Measurements from ENCODE around the gene GALNT17.
"Not testable (repeated sequence)": the region's sequence is repeated elsewhere in the genome, so short reads cannot be mapped to it uniquely, and the experiment has no call there.

GALNT17 gene

DNA sequence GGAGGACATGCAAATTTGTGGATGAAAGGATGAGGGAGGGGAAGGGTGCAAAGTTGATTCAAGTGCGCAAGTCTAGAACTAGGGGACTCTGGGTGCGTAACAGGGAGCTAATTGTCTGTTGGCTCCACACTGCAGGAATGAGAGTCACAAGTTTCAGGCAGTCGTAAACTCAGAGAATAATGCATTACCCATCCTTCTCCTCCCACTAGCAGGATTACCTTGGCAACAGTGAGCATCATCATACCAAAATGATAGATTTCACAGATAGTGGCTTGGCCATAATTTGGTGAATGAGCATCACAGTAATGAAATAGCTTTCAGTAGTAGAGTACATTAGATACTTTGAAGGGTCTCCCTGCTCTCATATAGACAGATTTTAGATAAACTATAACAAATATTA is 565.5 kb downstream of the GALNT17 start:
- DNase-seq, result no peak

DNA sequence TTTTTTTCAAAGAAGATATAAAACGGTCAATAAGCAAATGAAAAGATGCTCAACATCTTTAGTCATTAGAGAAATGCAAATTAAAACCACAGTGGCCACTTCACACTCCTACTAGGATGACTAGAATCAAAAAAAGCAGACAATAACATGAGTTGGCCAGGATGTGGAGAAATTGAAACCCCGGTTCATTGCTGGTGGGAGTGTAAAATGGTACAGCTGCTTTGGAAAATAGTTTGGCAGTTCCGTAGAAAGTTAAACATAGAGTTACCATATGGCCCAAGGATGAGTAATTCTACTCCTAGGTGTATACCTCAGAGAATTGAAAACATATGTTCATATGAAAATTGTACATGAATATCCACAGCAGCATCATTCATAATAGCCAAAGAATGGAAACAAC is 573.3 kb downstream of the GALNT17 start:
- peak; percentile 56 for DNase-seq

DNA sequence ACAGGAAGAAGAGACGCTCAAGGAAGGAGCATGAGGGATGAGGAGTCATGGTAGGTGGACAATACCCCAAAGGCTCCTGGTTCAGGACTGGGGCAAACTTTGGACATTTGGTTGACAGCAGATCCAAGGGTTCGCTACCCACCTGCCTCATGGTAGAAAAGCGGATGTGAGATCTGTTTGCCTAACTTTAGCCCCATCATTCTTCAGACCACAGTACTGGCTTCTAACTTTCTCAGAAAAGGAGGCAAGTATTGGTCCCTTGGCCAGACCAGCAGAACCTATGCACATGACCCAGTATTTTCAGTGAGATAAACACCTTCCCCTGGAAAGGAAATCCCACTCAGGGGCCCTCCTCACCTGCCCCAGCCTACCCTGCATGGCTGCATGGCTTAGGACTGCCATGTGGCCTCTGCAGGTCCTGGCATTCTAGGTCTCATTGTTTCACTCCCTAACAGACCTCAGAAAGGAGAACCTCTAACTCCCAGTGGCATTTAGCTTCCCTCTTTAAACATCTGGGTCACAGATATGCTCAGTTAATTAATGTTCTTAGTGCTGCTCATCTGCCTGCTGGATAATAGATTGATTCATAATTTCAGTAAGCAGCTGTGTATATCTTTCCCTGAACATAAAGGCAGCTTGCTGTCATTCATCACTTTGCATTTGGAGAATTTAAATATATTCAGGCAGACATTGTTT is 574.1 kb downstream of the GALNT17 start:
- no peak for DNase-seq

DNA sequence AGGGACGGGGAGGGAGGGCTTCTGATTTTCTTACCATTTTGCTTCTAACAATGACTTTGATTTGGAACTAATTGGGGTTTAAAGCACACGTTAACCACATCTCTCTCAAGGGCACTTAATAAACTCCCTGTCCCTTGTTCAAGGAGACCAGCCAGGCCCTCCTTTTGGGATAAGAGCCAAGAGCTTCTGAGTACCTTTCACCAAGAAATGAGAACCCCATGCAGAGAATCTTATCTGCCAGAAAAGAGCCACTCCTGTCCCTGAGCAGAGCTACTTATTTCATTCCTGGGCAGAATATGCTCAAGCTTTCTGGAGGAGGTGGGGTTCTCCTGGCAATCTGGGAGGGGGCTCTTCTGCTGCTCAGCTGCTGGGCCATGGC is 574.6 kb downstream of the GALNT17 start:
- no peak for DNase-seq

DNA sequence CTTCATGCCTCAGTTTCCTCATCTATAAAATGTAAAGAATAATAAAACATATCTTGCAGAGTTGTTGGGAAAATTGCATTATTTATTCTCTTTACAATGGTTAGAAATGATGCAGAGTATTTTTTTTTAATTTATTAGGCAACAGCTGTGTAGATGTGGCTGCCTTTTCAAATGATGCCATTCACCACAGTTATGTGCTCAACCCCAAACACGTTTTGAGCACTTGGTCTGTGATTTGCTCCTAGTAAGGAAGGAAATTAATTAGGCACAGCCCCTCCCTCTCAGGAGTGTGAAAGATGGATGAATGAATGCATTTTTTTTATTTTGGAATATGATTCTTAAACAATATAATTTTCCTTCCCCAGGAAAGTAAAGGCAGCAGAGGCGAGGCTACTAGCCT is 575.1 kb downstream of the GALNT17 start:
- DNase-seq, result no peak

DNA sequence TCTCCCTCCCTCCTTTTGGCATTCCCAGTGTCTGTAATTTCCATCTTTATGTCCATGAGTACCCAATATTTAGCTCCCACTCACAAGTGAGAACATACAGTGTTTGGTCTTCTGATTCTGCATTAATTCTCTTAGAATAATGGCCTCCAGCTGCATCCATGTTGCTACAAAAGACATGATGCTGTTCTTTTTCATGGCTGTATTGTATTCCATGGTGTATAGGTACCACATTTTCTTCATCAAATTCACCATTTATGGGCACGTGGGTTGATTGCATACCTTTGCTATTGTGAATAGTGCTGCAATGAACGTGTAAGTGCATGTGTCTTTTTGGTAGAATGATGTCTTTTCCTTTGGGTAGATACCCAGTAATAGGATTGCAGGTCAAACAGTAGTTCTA is 576.8 kb downstream of the GALNT17 start:
- no peak for DNase-seq

DNA sequence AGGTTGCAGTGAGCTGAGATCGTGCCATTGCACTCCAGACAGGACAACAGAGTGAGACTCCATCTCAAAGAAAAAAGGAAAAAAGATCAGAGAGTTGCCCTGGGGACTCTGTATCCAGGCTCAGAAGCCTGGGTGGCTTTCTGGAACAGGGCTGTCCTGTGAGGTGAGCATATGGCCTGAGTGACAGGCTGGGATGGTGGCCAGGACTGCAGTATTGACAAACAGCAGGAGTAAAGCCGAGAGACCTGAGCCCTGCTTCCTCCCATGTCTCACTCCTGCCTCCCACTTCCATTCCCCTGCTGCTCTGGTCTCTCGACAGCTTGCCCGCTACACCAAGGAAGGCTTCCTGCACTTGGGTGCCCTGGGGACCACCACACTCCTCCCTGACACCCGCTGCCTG is 578.5 kb downstream of the GALNT17 start:
- DNase-seq, result no peak

DNA sequence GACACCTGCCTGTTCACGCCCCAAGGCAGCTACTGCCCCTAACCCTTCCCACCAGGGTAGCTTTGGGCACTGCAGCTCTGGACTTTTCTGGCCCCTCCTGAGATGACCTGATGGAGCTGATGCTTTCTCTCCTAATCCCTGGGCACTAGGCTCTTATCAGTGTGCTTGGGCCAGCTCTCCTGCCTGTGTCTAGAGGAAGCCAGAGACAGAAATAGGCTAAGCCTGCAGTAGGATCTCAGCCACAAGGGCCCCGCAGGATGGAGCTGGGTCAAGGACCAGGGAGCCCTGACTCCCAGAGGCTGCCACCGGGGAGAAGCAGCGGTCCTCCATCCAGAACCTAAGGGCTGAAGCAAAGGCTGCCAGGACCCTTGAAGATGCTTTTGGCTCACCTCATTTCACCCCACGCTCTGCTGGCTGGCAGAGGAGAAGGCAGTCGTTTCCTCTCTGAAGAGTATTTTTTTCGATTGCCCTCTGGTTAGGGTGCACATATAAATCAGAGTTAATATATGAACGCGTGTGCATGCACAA is 580.8 kb downstream of the GALNT17 start:
- no peak for DNase-seq

DNA sequence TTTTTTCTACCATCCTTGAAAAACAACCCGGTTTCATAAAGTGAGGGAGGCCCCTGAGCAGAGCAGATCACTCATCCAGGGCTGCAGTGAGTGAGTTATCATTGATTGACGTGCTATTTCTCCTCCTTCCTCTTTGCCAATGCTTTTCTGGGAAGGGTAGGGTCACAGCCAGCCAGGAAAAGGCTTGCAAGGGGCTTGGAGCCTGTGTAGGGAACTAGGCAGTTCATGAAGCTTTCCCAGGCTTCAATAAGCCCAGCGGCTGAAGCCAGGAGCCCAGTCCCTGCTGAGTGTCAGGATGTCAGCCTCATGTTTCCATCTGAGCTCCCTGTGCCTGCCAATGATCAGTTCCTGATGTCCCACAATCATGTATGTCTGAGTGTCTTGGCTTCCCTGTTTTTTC is 584.7 kb downstream of the GALNT17 start:
- no peak for DNase-seq

DNA sequence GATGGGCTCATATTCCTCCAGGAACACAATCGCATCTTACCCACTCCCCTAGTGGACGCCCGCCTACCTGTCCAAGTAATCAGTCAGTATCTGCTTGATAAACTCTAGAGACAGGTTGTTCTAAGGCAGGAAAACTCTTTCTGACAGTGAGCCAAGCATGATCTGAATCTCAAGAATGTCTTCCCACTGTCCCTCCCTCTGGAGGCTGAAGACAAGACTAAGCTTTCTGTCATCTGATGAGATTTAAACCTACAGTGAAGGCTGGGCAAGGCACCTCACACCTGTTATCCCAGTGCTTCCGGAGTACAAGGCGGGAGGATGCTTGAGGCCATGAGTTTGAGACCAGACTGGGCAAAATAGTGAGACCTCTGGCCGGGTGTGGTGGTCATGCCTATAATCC is 586.6 kb downstream of the GALNT17 start:
- peak; percentile 17 for DNase-seq

DNA sequence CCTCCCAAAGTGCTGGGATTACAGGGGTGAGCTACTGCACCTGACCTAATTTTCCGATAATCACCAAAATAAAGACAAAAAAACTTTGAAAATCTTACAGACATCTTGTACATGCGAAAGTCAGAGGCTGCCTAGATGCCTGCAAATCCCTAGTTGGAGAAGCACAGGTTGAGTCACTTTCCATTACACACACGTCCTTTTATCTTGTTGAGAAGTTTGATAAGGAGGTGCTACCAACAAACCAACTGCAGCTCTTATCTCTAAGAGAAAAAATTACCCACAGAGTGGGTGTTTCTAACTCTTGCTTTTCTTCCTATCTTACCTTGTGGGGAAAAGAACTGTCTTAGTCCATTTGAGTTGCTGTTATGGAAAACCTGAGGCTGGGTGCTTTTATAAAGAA is 589.8 kb downstream of the GALNT17 start:
- DNase-seq, result no peak

DNA sequence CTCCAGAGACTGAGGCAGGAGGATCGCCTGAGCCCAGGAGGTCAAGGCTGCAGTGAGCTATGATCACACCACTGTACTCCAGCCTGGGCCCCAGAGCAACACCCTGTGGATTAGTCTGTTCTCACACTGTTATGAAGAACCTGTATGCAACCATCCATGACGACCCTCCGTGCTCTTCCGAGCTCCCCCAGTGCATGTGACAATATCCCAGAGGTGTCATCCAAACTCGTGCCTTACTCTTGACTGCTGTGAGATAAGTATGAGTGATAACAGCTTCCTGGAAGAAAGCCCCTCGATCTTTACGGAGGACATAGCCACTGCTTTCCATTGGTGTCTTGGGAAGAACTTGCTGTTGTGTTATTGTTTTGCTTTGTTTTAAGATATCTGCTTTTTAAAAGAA is 591.9 kb downstream of the GALNT17 start:
- no peak for DNase-seq

DNA sequence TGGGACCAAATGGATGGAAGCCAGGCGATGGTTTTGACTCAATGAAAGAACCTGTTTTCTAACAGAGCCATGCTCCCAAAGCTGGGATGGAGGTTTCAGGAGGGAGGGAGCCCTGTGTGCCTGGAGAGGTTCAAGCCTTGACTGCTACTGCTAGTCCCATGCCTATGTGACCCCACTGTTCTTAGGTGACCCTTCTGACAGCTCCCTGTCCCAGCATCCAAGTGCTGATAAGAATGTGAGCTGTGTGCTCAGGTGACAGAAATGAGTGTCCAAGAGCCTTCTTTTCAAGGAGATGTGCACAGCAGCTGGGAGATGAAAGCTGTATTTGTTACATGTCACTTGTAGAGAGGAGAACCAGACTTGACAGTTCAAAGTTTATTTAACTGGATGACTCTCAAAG is 595.4 kb downstream of the GALNT17 start:
- DNase-seq, result no peak

DNA sequence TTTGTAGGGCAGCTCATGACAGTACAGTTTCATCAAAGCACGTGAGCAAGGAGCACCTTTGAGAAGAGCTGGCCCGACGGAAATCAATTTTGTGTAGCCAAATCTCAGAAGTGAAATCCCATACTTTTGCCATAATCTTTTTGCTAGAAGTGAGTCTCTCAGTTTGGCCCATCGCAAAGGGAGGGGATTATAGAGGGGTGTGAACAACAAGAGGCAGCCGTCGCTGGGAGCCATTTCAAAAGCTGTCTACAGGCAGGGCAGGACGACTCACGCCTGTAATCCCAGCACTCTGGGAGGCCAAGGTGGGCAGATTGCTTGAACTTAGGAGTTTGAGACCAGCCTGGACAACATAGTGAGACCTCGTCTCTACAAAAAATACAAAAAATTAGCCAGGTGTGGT is 599.8 kb downstream of the GALNT17 start:
- no peak for DNase-seq

DNA sequence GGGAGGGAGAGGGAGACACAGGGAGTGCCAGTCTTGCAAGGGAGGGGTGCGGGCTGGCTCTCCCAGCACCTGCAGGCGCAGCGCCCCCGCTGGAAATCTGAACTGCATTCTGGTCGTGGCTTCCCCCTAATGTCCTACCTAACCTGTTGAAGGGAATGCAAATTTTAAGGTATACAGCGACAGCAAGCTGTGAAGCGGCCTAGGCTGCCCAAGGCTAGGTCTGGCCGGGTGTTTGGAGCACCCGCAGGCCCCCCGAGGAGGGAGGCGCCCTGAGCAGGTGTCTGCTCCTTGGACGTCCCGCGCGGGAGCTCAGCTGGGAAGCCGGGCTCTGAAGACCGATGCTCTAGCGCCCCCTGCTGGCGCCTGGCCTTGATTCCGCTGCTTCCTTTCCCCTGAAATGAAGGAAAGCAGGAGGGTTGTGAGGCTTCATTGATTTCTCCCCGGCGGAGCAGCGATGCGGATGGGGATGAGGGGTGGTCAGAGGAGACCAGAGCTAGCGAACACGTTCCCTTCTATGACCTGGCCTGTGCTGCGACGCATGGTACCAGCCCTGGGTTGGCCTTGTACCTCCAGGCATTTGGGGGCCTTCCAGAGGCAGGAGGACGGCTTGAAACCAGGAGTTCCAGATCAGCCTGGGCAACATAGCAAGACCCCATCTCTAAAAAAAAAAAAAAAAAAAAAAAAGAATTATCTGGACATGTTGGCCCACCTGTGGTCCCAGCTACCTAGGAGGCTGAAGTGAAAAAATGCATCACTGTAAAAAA is 601.3 kb downstream of the GALNT17 start:
- peak; percentile 63 for DNase-seq

DNA sequence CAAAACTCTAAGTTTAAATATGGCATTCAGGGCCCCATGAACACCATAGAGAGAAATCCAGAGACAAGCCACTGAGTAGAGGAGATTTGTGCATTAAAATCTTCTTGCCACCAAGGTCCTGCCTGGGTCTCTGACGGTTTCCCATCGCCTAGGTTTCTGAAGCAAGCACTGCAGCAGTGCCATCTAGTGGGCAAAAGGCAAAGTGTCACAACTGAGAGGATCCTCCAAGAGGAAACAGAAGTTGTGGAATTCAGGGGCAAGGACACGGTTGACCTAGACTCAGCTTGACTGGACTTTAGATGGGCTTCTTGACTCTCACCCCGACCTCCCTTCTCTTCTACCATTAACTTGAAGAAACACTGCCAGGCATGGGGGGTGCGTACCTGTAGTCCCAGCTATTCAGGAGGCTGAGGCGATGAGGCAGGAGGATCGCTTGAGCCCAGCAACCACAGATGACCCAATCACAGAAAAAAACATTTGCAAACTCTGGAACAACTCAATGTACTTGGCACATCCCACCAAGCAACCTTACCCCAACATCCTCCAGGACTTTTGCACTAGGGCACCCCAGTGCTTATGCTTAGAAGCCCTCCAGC is 604.1 kb downstream of the GALNT17 start:
- DNase-seq, result peak; percentile 69

DNA sequence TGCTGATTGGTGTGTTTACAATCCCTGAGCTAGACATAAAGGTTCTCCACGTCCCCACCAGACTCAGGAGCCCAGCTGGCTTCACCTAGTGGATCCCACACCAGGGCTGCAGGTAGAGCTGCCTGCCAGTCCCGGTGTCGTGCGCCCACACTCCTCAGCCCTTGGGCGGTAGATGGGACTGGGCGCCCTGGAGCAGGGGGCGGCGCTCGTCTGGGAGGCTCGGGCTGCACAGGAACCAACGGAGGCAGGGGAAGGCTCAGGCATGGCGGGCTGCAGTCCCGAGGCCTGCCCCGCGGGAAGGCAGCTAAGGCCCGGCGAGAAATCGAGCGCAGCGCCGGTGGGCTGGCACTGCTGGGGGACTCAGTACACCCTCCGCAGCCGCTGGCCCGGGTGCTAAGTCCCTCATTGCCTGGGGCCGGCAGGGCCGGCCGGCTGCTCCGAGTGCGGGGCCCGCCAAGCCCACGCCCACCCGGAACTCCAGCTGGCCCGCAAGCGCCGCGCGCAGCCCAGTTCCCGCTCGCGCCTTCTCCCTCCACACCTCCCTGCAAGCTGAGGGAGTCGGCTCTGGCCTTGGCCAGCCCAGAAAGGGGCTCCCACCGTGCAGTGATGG is 606.1 kb downstream of the GALNT17 start:
- DNase-seq, result not testable (repeated sequence)

DNA sequence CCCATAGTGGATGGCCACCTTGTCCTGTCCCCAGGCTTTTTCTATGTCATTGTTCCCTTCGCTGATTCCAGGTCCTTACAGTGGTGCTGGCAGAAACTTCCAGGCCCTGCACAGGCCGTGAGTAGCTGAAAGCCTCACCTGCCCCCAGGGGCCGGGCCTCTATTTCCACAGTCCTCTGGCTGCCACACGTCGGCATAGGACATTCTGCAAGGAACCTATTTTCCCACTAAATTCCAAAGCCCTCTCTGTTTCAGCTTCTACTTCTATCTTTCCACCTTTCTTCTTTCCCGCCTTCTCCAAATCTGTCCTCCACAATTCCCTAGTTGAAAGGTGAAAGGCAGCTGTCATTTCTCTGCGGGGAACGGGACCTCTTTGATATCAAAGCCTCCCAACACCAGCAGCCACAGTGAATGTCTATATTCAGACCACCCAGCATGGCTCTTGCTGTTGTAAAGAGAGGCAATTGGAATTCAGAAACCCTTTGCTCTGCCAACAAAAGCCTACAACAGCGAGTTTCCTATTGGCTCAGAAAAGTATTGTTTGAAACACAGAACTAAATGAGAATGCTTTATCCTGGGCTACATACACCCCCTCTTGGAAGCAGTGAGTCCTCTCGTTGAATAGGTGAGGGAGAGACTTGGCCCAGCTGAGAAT is 607.7 kb downstream of the GALNT17 start:
- no peak for DNase-seq

DNA sequence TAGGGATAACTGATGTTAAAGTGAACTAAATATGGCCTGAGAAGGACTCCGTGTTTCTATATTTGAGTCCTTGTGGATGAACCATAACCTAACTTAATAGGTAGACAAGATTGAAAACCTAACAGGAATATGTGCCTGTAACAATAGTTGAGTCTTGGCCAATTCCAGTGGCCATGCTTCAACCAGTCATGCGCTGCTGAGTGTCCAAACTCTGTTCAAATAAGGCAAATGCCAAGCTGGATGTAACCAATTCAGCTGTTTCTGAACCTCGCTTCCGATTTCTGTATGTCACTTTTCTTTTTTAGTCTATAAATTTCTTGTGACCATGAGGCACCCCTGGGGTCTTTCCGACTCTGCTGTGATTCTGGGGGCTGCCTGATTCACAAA is 608.2 kb downstream of the GALNT17 start:
- no peak for DNase-seq

DNA sequence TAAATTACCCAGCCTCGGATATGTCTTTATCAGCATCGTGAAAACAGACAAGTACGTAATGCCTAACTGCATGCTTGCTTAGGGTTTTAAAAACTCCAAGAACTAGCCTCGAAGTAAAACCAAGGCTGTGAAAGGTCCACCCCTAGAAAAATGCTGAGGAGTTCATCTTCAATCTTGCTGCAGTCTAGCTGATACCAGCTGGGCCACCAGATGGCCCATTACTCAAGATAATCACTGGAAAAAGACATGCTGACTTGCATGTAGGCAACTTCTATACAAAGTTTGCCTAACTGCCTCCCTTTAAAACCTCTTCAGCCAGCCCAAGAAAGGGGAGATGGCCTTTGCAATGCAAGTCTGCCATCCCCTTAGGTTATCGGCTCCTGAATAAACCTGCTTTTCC is 614.1 kb downstream of the GALNT17 start:
- DNase-seq, result peak; percentile 41

DNA sequence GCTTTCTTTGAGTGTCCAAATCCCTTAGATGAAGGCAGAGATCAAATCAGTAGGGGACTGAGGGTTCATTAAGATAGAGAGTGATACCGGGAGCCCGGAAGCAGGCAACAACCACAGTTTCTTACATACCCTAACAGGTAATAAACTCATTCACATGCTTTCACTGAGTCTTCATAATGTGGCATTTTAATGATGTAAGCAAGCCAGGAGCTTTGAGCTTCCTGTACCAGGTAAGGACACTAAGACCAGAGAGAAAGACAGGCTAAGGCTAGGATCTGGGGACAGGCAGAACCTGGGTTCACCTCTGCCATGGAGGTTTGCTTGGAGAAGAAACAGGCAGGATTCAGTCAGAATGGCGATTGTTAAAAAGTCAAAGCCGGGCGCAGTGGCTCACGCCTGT is 618.3 kb downstream of the GALNT17 start:
- DNase-seq, result no peak

DNA sequence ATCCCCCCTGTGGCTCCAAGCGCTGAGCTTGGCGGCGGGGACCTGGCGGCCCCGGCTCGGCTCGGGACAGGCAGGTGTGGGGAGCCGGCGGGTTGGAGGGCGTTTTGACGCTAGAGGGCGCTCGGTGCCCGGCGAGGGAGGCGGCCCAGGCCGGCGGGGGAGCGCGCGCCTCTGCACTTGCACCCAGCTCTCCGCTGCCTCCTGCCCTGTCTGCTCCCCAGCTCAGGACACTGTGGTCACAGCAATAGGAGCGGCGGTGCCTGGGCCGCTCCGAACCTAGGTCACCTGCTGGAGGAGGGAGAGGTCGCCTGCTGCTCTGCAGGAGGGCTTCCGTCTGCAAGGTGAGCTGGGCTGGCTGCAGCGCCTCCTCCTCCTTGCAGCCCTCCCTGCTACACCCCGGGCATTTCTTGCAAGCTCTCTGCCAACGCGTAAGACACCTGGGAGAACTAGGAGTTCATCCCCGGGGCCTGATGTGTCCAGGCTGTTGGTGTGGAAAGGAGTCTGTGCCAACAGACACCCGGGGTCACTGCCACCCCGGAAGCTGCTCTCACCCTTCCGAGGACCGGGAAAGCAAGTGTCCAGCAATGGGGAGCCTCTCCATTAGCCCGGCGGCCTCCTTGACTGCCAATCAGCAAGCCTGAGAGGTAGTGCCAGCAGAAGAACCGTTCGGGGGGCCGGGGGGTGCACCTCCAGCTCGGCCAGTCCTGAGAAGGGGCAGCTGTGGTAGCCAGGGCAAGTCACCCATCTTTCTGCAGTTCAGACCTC is 620.4 kb downstream of the GALNT17 start:
- peak; percentile 37 for DNase-seq

Data from fibroblast of skin of back (primary cell).